ENCODE data around the gene FAM171A2.

Gene FAM171A2

GRCh38 chr17:44400226-44400847 lies 36.7 kb upstream of the FAM171A2 start:
- Histone ChIP-seq H3K36me3 (ENCODE audit: control insufficient read depth in 1 of 2, insufficient read depth in 2 of 2, low read depth in 1 of 2, low read length in 2 of 2) (peaks cover 47 to 86% of the 10 kb centered on the region in 2 experiments), H2BK120ac (ENCODE audit: low read depth, low read length) (no peak overlapping the region), H3K18ac (ENCODE audit: low read depth in 1 of 2, low read length in 2 of 2) (no peak overlapping the region), H3K4me1 (ENCODE audit: control insufficient read depth, insufficient read depth, low read depth, low read length) (peaks cover 5% of the 10 kb centered on the region), H3K9ac (ENCODE audit: low read length) (peak overlapping the region; percentile 9), H3K4me2 (ENCODE audit: low read length, poor library complexity, severe bottlenecking) (no peak overlapping the region), H3K14ac (ENCODE audit: low read length in 2 of 2) (no peak overlapping the region), H3K27me3 (ENCODE audit: control insufficient read depth in 1 of 2, insufficient read depth in 1 of 2, low read length in 2 of 2) (no peaks in the 10 kb centered on the region), H3K4ac (ENCODE audit: low read depth in 1 of 2, low read length in 2 of 2) (no peak overlapping the region), H2AFZ (ENCODE audit: low read depth, low read length) (no peak overlapping the region), H4K8ac (ENCODE audit: low read length) (no peak overlapping the region), H3K23ac (ENCODE audit: low read length in 2 of 2) (no peak overlapping the region), H3K79me1 (replicated peaks; ENCODE audit: low read length, poor library complexity, severe bottlenecking) (peaks cover 31% of the 10 kb centered on the region), H4K91ac (ENCODE audit: low read length) (no peak overlapping the region), H2BK5ac (ENCODE audit: low read depth, low read length, poor library complexity, severe bottlenecking) (no peak overlapping the region), H2BK12ac (ENCODE audit: low read length in 2 of 2) (no peak overlapping the region), H2BK15ac (ENCODE audit: low read depth, poor library complexity, severe bottlenecking) (no peak overlapping the region), H3K27ac (ENCODE audit: low read length, poor library complexity, severe bottlenecking) (no peak overlapping the region), H3K9me3 (ENCODE audit: control insufficient read depth, low read length) (no peaks in the 10 kb centered on the region), H2AK5ac (ENCODE audit: low read length, severe bottlenecking) (no peak overlapping the region), H3K4me3 (ENCODE audit: insufficient read depth in 1 of 2, low read depth in 1 of 2, low read length in 2 of 2) (no peak overlapping the region)
- DNase-seq = peak; percentile 39
- WGBS = 100% methylated on average over 3 of the region's 3 CpGs

- H4K8ac ChIP-seq (ENCODE audit: low read length) = peak overlapping the region; percentile 32
- H3K27ac ChIP-seq (ENCODE audit: low read length, poor library complexity, severe bottlenecking) = no peak overlapping the region
- H2AFZ ChIP-seq (ENCODE audit: low read depth, low read length) = no peak overlapping the region
- H3K27me3 ChIP-seq (ENCODE audit: control insufficient read depth in 1 of 2, insufficient read depth in 1 of 2, low read length in 2 of 2) = no peaks in the 10 kb centered on the region
- no peak overlapping the region for H2BK120ac ChIP-seq (ENCODE audit: low read depth, low read length)
- no peak overlapping the region for H3K18ac ChIP-seq (ENCODE audit: low read depth in 1 of 2, low read length in 2 of 2)
- H2BK5ac ChIP-seq (ENCODE audit: low read depth, low read length, poor library complexity, severe bottlenecking) = no peak overlapping the region
- no peak overlapping the region for H2BK15ac ChIP-seq (ENCODE audit: low read depth, poor library complexity, severe bottlenecking)
- no peaks in the 10 kb centered on the region for H3K9me3 ChIP-seq (ENCODE audit: control insufficient read depth, low read length)
- H3K36me3 ChIP-seq (ENCODE audit: control insufficient read depth in 1 of 2, insufficient read depth in 2 of 2, low read depth in 1 of 2, low read length in 2 of 2) = peaks cover 47 to 82% of the 10 kb centered on the region in 2 experiments
- H2AK5ac ChIP-seq (ENCODE audit: low read length, severe bottlenecking) = no peak overlapping the region
- no peak overlapping the region for H3K4ac ChIP-seq (ENCODE audit: low read depth in 1 of 2, low read length in 2 of 2)
- no peak overlapping the region for H3K9ac ChIP-seq (ENCODE audit: low read length)
- no peak for DNase-seq
- H3K4me1 ChIP-seq (ENCODE audit: control insufficient read depth, insufficient read depth, low read depth, low read length) = peaks cover 5% of the 10 kb centered on the region
- no peak overlapping the region for H3K4me3 ChIP-seq (ENCODE audit: insufficient read depth in 1 of 2, low read depth in 1 of 2, low read length in 2 of 2)
- no peak overlapping the region for H3K14ac ChIP-seq (ENCODE audit: low read length in 2 of 2)
- no peak overlapping the region for H2BK12ac ChIP-seq (ENCODE audit: low read length in 2 of 2)
- H3K23ac ChIP-seq (ENCODE audit: low read length in 2 of 2) = no peak overlapping the region
- H4K91ac ChIP-seq (ENCODE audit: low read length) = peak overlapping the region; percentile 9
- H3K4me2 ChIP-seq (ENCODE audit: low read length, poor library complexity, severe bottlenecking) = no peak overlapping the region
- 97% methylated on average over 41 of the region's 41 CpGs for WGBS
- H3K79me1 ChIP-seq (replicated peaks; ENCODE audit: low read length, poor library complexity, severe bottlenecking) = peaks cover 31% of the 10 kb centered on the region
Measured at GRCh38 chr17:44398692-44399691, 35.3 kb upstream of the FAM171A2 start.

- no peak overlapping the region for H2AFZ ChIP-seq (ENCODE audit: low read depth, low read length)
- no peak overlapping the region for H3K4me2 ChIP-seq (ENCODE audit: low read length, poor library complexity, severe bottlenecking)
- H3K4ac ChIP-seq (ENCODE audit: low read depth in 1 of 2, low read length in 2 of 2) = no peak overlapping the region
- no peak overlapping the region for H3K27ac ChIP-seq (ENCODE audit: low read length, poor library complexity, severe bottlenecking)
- peak overlapping the region in 1 of 2 experiments; percentile 56 for H3K23ac ChIP-seq (ENCODE audit: low read length in 2 of 2)
- H4K8ac ChIP-seq (ENCODE audit: low read length) = no peak overlapping the region
- H4K91ac ChIP-seq (ENCODE audit: low read length) = peak overlapping the region; percentile 10
- H2AK5ac ChIP-seq (ENCODE audit: low read length, severe bottlenecking) = no peak overlapping the region
- H3K9ac ChIP-seq (ENCODE audit: low read length) = no peak overlapping the region
- no peak overlapping the region for H2BK12ac ChIP-seq (ENCODE audit: low read length in 2 of 2)
- no peak overlapping the region for H2BK120ac ChIP-seq (ENCODE audit: low read depth, low read length)
- H3K14ac ChIP-seq (ENCODE audit: low read length in 2 of 2) = no peak overlapping the region
- H2BK15ac ChIP-seq (ENCODE audit: low read depth, poor library complexity, severe bottlenecking) = no peak overlapping the region
- H2BK5ac ChIP-seq (ENCODE audit: low read depth, low read length, poor library complexity, severe bottlenecking) = no peak overlapping the region
- WGBS = 96% methylated on average over 8 of the region's 8 CpGs
- H3K9me3 ChIP-seq (ENCODE audit: control insufficient read depth, low read length) = no peaks in the 10 kb centered on the region
- peaks cover 5% of the 10 kb centered on the region for H3K4me1 ChIP-seq (ENCODE audit: control insufficient read depth, insufficient read depth, low read depth, low read length)
- DNase-seq = no peak
- no peak overlapping the region for H3K4me3 ChIP-seq (ENCODE audit: insufficient read depth in 1 of 2, low read depth in 1 of 2, low read length in 2 of 2)
- H3K79me1 ChIP-seq (replicated peaks; ENCODE audit: low read length, poor library complexity, severe bottlenecking) = peaks cover 28% of the 10 kb centered on the region
- H3K36me3 ChIP-seq (ENCODE audit: control insufficient read depth in 1 of 2, insufficient read depth in 2 of 2, low read depth in 1 of 2, low read length in 2 of 2) = peaks cover 43 to 74% of the 10 kb centered on the region in 2 experiments
- H3K27me3 ChIP-seq (ENCODE audit: control insufficient read depth in 1 of 2, insufficient read depth in 1 of 2, low read length in 2 of 2) = no peaks in the 10 kb centered on the region
- no peak overlapping the region for H3K18ac ChIP-seq (ENCODE audit: low read depth in 1 of 2, low read length in 2 of 2)
Measured at GRCh38 chr17:44397479-44398440, 34.1 kb upstream of the FAM171A2 start.
